Measurements from ENCODE around the gene SLC4A11. TPM values are rescaled to one million over a fixed set of nuclear protein-coding genes. Genes with fewer than 3 reads are reported as not detected.

Gene SLC4A11
- total and polyA plus RNA-seq, 10 of the 15 experiments (the other 5 are each of a cell fraction or from before 2014, with no cell fraction given): 0.07 to 2.3 (median 1.1) TPM

- no peak for TF ChIP-seq CBFB (IDR thresholded peaks at IDR 0.05; ENCODE audit: low read depth)
Measured at GRCh38 chr20:3233991-3234498, 4.9 kb downstream of the SLC4A11 start (continued).

- Histone ChIP-seq H2AFZ (ENCODE audit: control insufficient read depth, low read depth, low read length) (no peak overlapping the region), H3K4me3 (no peak overlapping the region), H4K20me1 (ENCODE audit: control insufficient read depth, insufficient read depth) (no peaks in the 10 kb centered on the region), H3K79me2 (ENCODE audit: control insufficient read depth, insufficient read depth, low read length) (no peaks in the 10 kb centered on the region), H3K9me3 (replicated peaks; ENCODE audit: control insufficient read depth, insufficient read depth, low read length) (no peaks in the 10 kb centered on the region), H3K36me3 (ENCODE audit: control insufficient read depth in 2 of 2, insufficient read depth in 2 of 2, low read length in 1 of 2) (no peaks in the 10 kb centered on the region), H3K4me2 (ENCODE audit: control insufficient read depth, insufficient read depth) (no peak overlapping the region), H3K27me3 (replicated peaks in 1 of 2; ENCODE audit: control insufficient read depth in 2 of 2, insufficient read depth in 2 of 2, low read length in 1 of 2) (peaks cover 1 to 6% of the 10 kb centered on the region in 2 experiments; a peak in 3 of 4 replicates), H3K9ac (ENCODE audit: control insufficient read depth, insufficient read depth, low read length) (no peak overlapping the region), H3K4me1 (ENCODE audit: control insufficient read depth, insufficient read depth, low read length) (no peaks in the 10 kb centered on the region; the same call in 1 of the 2 replicates), H3K27ac (ENCODE audit: control insufficient read depth, insufficient read depth) (no peak overlapping the region)
- WGBS (ENCODE audit: insufficient coverage, insufficient replicate concordance, low lambda C conversion rate, missing lambda C conversion rate): 50% methylated on average over 31 of the region's 32 CpGs
- in situ Hi-C loops (cut with MboI) (no loop called here), intact Hi-C loops (cut with micrococcal nuclease; ENCODE audit: unreplicated experiment) (no loop called here)
- ChIA-PET RAD21 (ENCODE audit: unreplicated experiment) (no interaction called here), CTCF (no interaction called here), SMC1A (ENCODE audit: uncharacterized antibody, unreplicated experiment) (no interaction called here), POLR2A (no interaction called here)
- BruUV-seq (replicated peaks): no TSS peak
- FAIRE-seq (no peak), ATAC-seq (no peak), DNase-seq (ENCODE audit: low read depth, low spot score) (no peak)
- no peak for TF ChIP-seq BCLAF1 (IDR thresholded peaks at IDR 0.05)
- no peak for TF ChIP-seq NR2C1 (IDR thresholded peaks at IDR 0.05)
- no peak for TF ChIP-seq NKRF (conservative IDR thresholded peaks at IDR 0.05)
- no peak for TF ChIP-seq KDM1A (IDR thresholded peaks at IDR 0.05; ENCODE audit: borderline replicate concordance)
- TF ChIP-seq ZBTB40 (IDR thresholded peaks at IDR 0.05; ENCODE audit: borderline replicate concordance): no peak
- TF ChIP-seq NFXL1 (IDR thresholded peaks at IDR 0.05; ENCODE audit: borderline replicate concordance): no peak
- no peak for TF ChIP-seq LARP7 (IDR thresholded peaks at IDR 0.05)
- TF ChIP-seq NFIC (IDR thresholded peaks at IDR 0.05; ENCODE audit: low read depth, low read length): no peak
- no peak for TF ChIP-seq MAX (IDR thresholded peaks at IDR 0.05; ENCODE audit: low read depth, low read length)
- no peak for TF ChIP-seq NRF1 (conservative IDR thresholded peaks at IDR 0.05; ENCODE audit: low read depth, low read length)
- TF ChIP-seq NFYB (IDR thresholded peaks at IDR 0.05; ENCODE audit: insufficient read depth, low read depth, low read length): no peak
Measured at GRCh38 chr20:3233131-3233990, 5.6 kb downstream of the SLC4A11 start.

All from GM12878 (cell line).